Astrocyte (in vitro differentiated cells and primary cell): ENCODE measurements around the gene ORAI1. TPM values are rescaled to one million over a fixed set of nuclear protein-coding genes. Genes with fewer than 3 reads are reported as not detected.

Experiments used
- DNase-seq: peaks from one replicate; pipeline ENCODE4 v3.0.0-alpha.2; 2010; ENCODE audit warnings: low read depth
- FAIRE-seq: peaks from 2 replicates; lab custom pipeline; 2011; peaks lifted over from hg19 to GRCh38; lab: Jason Lieb, UNC
- H2AFZ ChIP-seq: 2 replicates; pipeline ENCODE4 v1.6.0; 2012; ENCODE audit warnings: low read depth, low read length, inconsistent platforms
- H3K27ac ChIP-seq: 2 replicates; pipeline ENCODE4 v1.5.1; 2011; ENCODE audit warnings: low read depth, low read length, inconsistent platforms
- H3K27me3 ChIP-seq: 2 replicates; pipeline ENCODE4 v1.6.0; 2011; ENCODE audit warnings: low read length, inconsistent platforms; ENCODE audit not compliant: insufficient read depth
- H3K36me3 ChIP-seq: 2 replicates; pipeline ENCODE4 v1.5.1; 2011; ENCODE audit warnings: low read length, inconsistent platforms; ENCODE audit not compliant: insufficient read depth
- H3K4me1 ChIP-seq: 2 replicates; pipeline ENCODE4 v1.5.1; 2011; ENCODE audit warnings: low read length, inconsistent platforms; ENCODE audit not compliant: insufficient read depth
- H3K4me2 ChIP-seq: 2 replicates; pipeline ENCODE4 v1.6.0; 2012; ENCODE audit warnings: low read length, inconsistent platforms
- H3K4me3 ChIP-seq: 2 replicates; pipeline ENCODE4 v1.5.1; 2011; ENCODE audit warnings: low read depth, mild to moderate bottlenecking, low read length, inconsistent platforms; ENCODE audit not compliant: insufficient read depth
- H3K79me2 ChIP-seq: 2 replicates; pipeline ENCODE4 v1.6.0; 2012; ENCODE audit warnings: mild to moderate bottlenecking, low read length, inconsistent platforms; ENCODE audit not compliant: insufficient read depth
- H3K9ac ChIP-seq: 2 replicates; pipeline ENCODE4 v1.6.0; 2012; ENCODE audit warnings: mild to moderate bottlenecking, low read length, inconsistent platforms
- H3K9me3 ChIP-seq: 2 replicates; pipeline ENCODE4 v1.5.1; 2012; ENCODE audit warnings: low read depth, mild to moderate bottlenecking, low read length, inconsistent platforms; ENCODE audit not compliant: insufficient read depth
- H4K20me1 ChIP-seq: 2 replicates; pipeline ENCODE4 v1.6.0; 2012; ENCODE audit warnings: low read length, inconsistent platforms; ENCODE audit not compliant: insufficient read depth
- H3K27ac Mint-ChIP-seq: one replicate; pipeline ENCODE4 v1.8.0; 2021; ENCODE audit warnings: mild to moderate bottlenecking, mixed read lengths; ENCODE audit not compliant: unreplicated experiment
- H3K27me3 Mint-ChIP-seq: one replicate; pipeline ENCODE4 v1.8.0; 2021; ENCODE audit warnings: low read depth, mixed read lengths; ENCODE audit not compliant: unreplicated experiment
- H3K36me3 Mint-ChIP-seq: one replicate; pipeline ENCODE4 v1.8.0; 2021; ENCODE audit warnings: low read depth, mixed read lengths; ENCODE audit not compliant: unreplicated experiment
- H3K4me1 Mint-ChIP-seq: one replicate; pipeline ENCODE4 v1.8.0; 2021; ENCODE audit warnings: low read depth, mixed read lengths; ENCODE audit not compliant: unreplicated experiment
- H3K4me3 Mint-ChIP-seq: one replicate; pipeline ENCODE4 v1.8.0; 2021; ENCODE audit warnings: mild to moderate bottlenecking, moderate library complexity, mixed read lengths; ENCODE audit not compliant: unreplicated experiment
- H3K9me3 Mint-ChIP-seq: one replicate; pipeline ENCODE4 v1.8.0; 2021; ENCODE audit warnings: mild to moderate bottlenecking, mixed read lengths; ENCODE audit not compliant: unreplicated experiment
- CTCF ChIP-seq: IDR thresholded peaks from 2 replicates; pipeline ENCODE4 v1.5.1; 2011; ENCODE audit warnings: low read depth, mild to moderate bottlenecking, inconsistent platforms, low read length, moderate library complexity; ENCODE audit not compliant: insufficient read depth
- EZH2 ChIP-seq: IDR thresholded peaks from 2 replicates; pipeline ENCODE4 v1.6.1; 2012; ENCODE audit warnings: mild to moderate bottlenecking, low read length, inconsistent platforms; ENCODE audit not compliant: insufficient read depth
- total RNA-seq: library from RNA; stranded (reverse); gene quantifications from 2 replicates; pipeline ENCODE4 v1.2.1, GENCODE V29; 2021

ORAI1 gene
- total RNA-seq, 1 donor from 2014 or later = 20.4 TPM

DNA sequence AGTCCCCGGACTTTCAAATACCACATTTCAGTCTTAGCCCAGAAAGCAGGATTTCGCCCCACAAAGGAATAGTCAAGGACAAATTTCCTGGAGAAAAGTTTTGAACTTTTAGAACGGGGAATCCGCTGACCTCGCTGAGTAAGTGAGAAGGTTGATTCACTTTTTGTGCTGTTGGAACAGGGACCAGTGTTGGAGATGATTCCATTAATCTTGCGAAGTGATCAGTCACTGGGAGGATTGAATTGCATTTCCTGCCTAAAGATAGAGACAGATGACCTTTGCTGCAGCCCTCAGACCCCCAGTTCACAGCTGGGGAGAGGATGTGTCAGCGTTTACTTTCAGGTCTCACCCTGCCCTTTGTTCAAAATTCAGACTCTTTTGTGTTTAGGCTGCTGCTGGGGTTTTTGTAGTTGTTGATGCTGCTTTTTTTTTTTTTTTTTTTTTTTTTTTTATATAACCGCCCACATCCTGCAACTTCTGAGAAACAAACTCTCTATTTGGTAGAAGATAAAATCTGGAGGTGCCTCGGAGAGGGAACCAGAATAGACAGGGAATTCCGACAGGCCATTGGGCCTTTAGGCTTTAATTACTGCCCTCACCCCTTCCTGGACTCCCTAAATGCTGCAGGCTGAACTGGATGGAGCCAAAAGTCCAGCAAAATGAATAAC lies 35.7 kb upstream of the ORAI1 start:
- no peaks in the 10 kb centered on the region for H3K79me2 ChIP-seq
- no peak for TF ChIP-seq EZH2
- TF ChIP-seq CTCF = no peak
- H3K4me1 ChIP-seq = peaks cover 11% of the 10 kb centered on the region
- H3K36me3 ChIP-seq = no peaks in the 10 kb centered on the region
- H3K4me2 ChIP-seq = peak overlapping the region; percentile 78
- H3K9me3 Mint-ChIP-seq = no peaks in the 10 kb centered on the region
- peak overlapping the region; percentile 54 for H3K4me3 ChIP-seq
- peak overlapping the region; percentile 77 for H3K4me3 Mint-ChIP-seq
- DNase-seq (peak; percentile 66), FAIRE-seq (no peak)
- peak overlapping the region; percentile 81 for H3K9ac ChIP-seq
- H3K27me3 ChIP-seq = no peaks in the 10 kb centered on the region
- no peaks in the 10 kb centered on the region for H4K20me1 ChIP-seq
- peak overlapping the region; percentile 59 for H3K27ac ChIP-seq
- no peaks in the 10 kb centered on the region for H3K27me3 Mint-ChIP-seq
- peak overlapping the region; percentile 79 for H2AFZ ChIP-seq
- peaks cover 13% of the 10 kb centered on the region for H3K4me1 Mint-ChIP-seq
- H3K36me3 Mint-ChIP-seq = no peaks in the 10 kb centered on the region
- peak overlapping the region; percentile 96 for H3K27ac Mint-ChIP-seq
- no peaks in the 10 kb centered on the region for H3K9me3 ChIP-seq

DNA sequence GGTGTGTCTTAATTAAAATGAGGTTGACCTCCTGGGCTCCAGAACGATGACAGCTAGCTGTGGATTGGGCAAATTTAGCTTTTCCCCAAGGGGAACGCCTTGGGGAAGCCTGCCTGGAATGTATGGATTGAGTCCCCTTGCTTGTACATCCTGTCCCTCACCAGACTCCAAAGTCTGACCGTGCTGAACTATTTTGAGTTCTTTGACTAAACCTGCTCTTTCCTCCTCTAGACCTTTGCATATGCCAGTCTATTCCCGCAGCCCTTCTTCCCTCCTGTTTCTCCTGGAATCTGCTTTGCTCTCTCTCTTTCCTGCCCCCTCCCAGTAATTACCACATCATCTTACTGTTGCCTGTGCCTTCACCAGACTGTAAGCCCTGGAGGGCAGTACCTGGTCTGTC lies 34.0 kb upstream of the ORAI1 start:
- no peak overlapping the region for H3K4me3 Mint-ChIP-seq
- Histone ChIP-seq H3K36me3 (no peaks in the 10 kb centered on the region), H3K9ac (no peak overlapping the region), H3K4me1 (peaks cover 11% of the 10 kb centered on the region), H3K4me2 (no peak overlapping the region), H2AFZ (no peak overlapping the region), H4K20me1 (no peaks in the 10 kb centered on the region), H3K79me2 (no peaks in the 10 kb centered on the region), H3K27ac (no peak overlapping the region), H3K9me3 (no peaks in the 10 kb centered on the region), H3K4me3 (no peak overlapping the region), H3K27me3 (no peaks in the 10 kb centered on the region)
- H3K36me3 Mint-ChIP-seq = no peaks in the 10 kb centered on the region
- H3K27ac Mint-ChIP-seq = no peak overlapping the region
- DNase-seq (no peak), FAIRE-seq (no peak)
- peaks cover 10% of the 10 kb centered on the region for H3K4me1 Mint-ChIP-seq
- H3K9me3 Mint-ChIP-seq = no peaks in the 10 kb centered on the region
- no peaks in the 10 kb centered on the region for H3K27me3 Mint-ChIP-seq
- TF ChIP-seq EZH2 = no peak
- no peak for TF ChIP-seq CTCF

DNA sequence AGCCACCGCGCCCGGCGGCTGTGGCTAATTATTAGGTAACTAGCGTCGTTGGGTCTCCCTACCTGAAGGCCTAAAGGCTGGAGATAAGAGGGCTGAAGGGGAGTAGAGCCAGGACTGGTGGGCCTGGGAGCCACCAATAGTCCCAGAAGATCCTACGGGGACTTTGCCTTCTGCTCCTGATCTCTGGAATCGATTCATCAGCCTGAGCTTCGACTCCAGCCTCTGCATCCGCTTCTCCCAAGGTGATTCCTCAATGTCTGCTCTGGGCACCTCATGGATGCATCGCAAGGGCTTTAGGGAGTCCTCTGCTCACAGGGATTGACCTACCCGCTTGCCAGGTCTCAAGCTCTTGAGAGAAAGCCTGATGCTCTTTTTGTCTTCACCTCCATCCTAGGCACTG lies 30.8 kb upstream of the ORAI1 start:
- Mint-ChIP-seq H3K4me1 (peaks cover 6% of the 10 kb centered on the region), H3K4me3 (no peak overlapping the region), H3K27ac (no peak overlapping the region), H3K27me3 (no peaks in the 10 kb centered on the region), H3K36me3 (no peaks in the 10 kb centered on the region), H3K9me3 (no peaks in the 10 kb centered on the region)
- H3K4me1 ChIP-seq = peaks cover 5% of the 10 kb centered on the region
- FAIRE-seq (no peak), DNase-seq (no peak)
- H3K9ac ChIP-seq = no peak overlapping the region
- no peaks in the 10 kb centered on the region for H3K36me3 ChIP-seq
- H3K27me3 ChIP-seq = no peaks in the 10 kb centered on the region
- no peak overlapping the region for H2AFZ ChIP-seq
- no peak overlapping the region for H3K27ac ChIP-seq
- no peak overlapping the region for H3K4me2 ChIP-seq
- H4K20me1 ChIP-seq = no peaks in the 10 kb centered on the region
- TF ChIP-seq CTCF (no peak), EZH2 (no peak)
- H3K79me2 ChIP-seq = no peaks in the 10 kb centered on the region
- H3K9me3 ChIP-seq = no peaks in the 10 kb centered on the region
- no peak overlapping the region for H3K4me3 ChIP-seq
